Stimulated activated CD4-positive, alpha-beta T cell treated with anti-CD3 and anti-CD28 coated beads, Interleukin-15, amount 100 ng/mL, for 24 hours (primary cell): ENCODE results near the gene FAM135A.
"Not testable (repeated sequence)": the region's sequence is repeated elsewhere in the genome, so short reads cannot be mapped to it uniquely, and the experiment has no call there.

Source experiments
- DNase-seq: peaks from one replicate; pipeline ENCODE4 v3.0.0-alpha.2; 2020

The FAM135A gene

GRCh38 chr6:70396796-70397729 is 16.2 kb upstream of the FAM135A start:
- no peak for DNase-seq

GRCh38 chr6:70398783-70399728 is 14.3 kb upstream of the FAM135A start:
- no peak for DNase-seq

GRCh38 chr6:70404658-70405057 is 8.7 kb upstream of the FAM135A start:
- DNase-seq = no peak

- DNase-seq = no peak
Observed at GRCh38 chr6:70409216-70409615, 4.1 kb upstream of the FAM135A start.

GRCh38 chr6:70411542-70412251 is 1.6 kb upstream of the FAM135A start:
- no peak for DNase-seq

DNA sequence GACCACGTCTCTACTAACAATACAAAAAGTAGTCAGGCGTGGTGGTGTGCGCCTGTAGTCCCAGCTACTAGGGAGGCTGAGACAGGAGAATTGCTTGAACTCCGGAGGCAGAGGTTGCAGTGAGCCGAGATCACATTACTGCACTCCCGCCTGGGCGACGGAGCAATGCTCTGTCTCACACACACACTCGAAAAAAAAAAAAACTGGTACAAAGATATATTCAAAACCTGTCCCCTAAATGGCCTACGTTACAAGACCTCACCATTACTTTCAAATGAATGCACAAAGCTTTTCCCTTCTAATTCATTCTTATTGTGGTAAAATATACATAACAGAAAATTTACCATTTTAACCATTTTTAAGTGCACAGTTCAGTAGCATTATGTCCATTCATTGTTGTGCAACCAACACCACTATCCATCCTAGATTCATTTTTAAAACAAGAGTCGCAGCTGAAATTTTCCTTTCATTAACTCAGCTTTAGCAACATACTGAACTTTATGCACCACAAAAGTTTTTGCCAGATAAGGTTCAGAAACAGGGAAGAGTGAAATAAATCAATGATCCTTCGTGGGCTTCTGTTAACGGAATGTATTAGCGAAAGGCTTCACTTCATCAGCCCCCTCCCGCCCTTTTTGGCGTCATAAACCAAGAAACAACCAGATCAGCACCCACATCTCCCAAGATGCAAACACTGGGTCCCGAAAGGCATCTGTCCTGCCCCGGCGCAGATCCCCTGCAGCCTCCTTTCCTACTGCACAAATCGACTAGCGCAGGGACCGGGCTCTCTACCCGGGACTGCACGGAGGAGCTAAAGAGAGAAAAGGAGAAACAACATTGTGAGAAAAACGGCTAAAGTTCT is 825 bp upstream of the FAM135A start:
- DNase-seq = no peak

DNA sequence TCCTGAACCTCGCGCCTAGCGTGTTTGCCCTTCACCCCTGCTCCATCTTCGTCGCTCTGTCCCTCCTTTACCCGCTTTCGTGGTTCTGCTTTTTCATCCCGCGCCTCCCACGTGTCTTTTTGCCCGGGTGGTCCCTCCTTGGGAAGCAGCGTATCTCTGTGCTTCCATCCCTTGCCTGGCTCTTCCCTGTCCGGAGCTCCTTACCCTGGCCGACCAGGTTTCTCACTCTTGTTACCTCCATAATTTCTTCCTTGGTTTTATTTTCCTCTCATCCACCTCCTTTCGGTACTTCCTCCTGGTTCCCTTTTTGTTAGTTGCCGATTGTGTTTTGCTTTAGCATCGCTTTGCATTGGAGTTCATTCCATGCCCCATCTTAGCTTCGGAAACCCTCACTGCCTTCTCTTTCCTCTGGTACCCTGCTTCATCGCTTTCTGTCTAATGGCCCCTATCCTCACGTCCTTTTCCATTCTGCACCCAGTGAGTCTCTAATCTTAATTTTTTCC is 735 bp downstream of the FAM135A start:
- DNase-seq = no peak

- no peak for DNase-seq
Observed at GRCh38 chr6:70414813-70415212, 1.5 kb downstream of the FAM135A start.

DNA sequence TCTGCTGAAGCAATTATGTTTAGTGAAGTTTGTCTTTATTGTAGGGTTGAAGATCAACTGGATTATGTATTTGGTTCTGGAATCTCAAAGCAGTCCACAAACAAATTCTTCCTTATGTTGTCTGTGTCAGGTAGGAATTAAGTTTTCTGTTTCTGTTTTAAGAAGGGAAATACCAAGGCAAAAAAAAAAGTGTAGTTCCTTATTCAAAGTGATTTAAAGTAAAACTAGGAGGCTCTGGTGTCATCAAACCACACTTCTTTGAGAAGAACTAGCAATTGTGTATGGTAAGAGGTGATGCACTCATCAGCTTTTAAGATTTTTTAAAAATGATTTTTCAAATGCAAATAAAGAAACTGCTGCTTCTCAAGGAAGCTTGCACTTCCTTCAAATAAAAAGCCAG is 1.9 kb downstream of the FAM135A start:
- DNase-seq = no peak

GRCh38 chr6:70415660-70416059 is 2.4 kb downstream of the FAM135A start:
- DNase-seq = no peak

DNA sequence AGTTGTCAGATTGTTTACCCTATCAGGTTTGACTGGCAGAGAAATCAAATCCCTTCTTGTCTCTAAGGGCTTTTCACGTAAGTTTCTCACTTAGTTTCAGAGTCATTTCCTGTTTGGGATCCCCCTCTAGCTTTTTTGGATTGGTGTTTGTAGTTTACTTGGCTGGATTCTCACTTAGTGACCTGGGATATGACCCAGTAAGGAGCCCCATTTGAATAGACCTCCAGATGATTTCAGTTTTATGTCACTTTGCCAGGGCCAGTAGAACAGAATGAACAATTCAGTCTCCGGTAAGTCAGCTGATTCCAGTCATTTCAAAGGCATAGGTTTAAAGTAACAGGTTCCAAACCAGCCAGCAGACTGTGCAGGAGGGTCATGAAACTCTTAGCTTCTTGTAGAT is 8.2 kb downstream of the FAM135A start:
- no peak for DNase-seq

- DNase-seq = no peak
Observed at GRCh38 chr6:70423189-70424134, 10.2 kb downstream of the FAM135A start.

- DNase-seq = no peak
Observed at GRCh38 chr6:70424291-70424690, 11.0 kb downstream of the FAM135A start.

- DNase-seq = no peak
Observed at GRCh38 chr6:70436320-70436719, 23.0 kb downstream of the FAM135A start.

- no peak for DNase-seq
Observed at GRCh38 chr6:70445001-70445400, 31.7 kb downstream of the FAM135A start.

- not testable (repeated sequence) for DNase-seq
Observed at GRCh38 chr6:70447343-70448070, 34.2 kb downstream of the FAM135A start.

DNA sequence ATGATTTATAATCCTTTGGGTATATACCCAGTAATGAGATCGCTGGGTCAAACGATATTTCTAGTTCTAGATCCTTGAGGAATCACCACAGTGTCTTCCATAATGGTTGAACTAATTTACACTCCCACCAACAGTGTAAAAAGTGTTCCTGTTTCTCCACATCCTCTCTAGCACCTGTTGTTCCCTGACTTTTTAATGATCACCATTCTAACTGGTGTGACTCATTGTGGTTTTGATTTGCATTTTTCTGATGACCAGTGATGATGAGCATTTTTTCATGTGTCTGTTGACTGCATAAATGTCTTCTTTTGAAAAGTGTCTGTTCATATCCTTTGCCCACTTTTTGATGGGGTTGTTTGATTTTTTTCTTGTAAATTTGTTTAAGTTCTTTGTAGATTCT is 40.6 kb downstream of the FAM135A start:
- not testable (repeated sequence) for DNase-seq

DNA sequence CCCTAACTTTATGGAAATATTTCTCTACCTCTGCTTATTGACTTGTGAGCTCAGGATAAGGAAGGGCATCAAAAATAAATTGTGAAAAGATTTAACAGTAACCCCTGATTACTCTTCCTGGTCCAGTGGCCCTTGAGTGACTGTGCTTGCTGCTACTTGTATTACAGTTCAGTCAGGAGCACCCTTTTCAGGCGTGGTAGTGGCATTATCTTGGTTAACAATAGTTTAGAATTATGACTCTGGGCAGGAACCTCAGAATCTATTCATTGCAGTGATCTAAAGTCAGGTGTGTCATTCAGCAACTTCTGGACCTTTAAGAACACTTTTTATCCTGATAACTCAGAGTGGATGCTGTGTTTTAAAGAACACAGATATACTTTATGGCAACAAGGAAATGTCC is 43.4 kb downstream of the FAM135A start:
- no peak for DNase-seq

GRCh38 chr6:70459235-70459634 is 45.9 kb downstream of the FAM135A start:
- DNase-seq = no peak

- DNase-seq = not testable (repeated sequence)
Observed at GRCh38 chr6:70459699-70460098, 46.4 kb downstream of the FAM135A start.
